HG03439 (cell line): ENCODE measurements around the gene TMEM267.
A peak's percentile ranks its signal among the peaks of the same experiment; 100 is the strongest.
"Not testable (repeated sequence)": the region's sequence is repeated elsewhere in the genome, so short reads cannot be mapped to it uniquely, and the experiment has no call there.

Experiments
- ATAC-seq: cut with Tn5 transposase; IDR thresholded peaks from one replicate; pipeline ENCODE4 v1.9.1; 2021; ENCODE audit warnings: mild to moderate bottlenecking, moderate library complexity; ENCODE audit not compliant: unreplicated experiment

TMEM267 gene, protein sequence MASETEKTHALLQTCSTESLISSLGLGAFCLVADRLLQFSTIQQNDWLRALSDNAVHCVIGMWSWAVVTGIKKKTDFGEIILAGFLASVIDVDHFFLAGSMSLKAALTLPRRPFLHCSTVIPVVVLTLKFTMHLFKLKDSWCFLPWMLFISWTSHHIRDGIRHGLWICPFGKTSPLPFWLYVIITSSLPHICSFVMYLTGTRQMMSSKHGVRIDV

DNA sequence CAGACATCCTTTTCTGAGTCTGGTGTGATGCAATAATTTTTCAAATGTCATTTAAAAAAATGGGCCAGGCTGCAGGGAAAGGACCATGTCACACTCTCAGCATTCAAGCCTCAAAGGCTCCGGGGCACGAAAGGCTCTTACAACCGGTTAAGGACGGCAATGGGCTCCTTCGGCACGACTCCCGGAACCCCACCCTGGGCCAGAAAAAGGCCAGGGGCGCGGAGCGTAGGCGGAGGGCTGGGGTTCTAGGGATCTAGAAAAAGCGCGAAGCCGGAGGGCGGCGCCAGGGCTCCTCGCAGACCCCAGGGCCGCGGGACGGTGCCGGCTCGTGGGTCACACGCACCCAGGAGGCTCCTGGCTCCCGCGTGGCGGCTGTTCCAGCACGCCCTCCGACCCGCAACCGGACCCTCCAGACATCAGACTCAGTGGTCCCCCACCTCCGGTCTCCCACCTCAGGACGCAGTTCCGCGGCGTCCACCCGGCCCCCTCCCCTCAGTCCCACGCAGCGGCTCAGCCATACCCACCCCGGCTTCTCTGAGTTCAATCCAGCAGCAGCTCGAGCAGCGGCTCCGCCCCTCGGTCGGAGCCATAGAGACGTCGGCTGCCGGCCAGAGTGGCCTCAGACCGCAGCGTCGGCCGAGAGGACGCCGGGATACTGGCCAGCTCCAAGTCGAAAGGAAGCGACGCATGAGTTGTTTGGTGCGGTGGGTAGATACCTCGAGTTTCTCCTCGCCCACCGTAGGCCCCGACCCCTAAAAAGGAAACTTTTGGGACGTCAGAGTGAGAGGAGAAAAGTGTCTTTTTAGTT lies at the start of gene TMEM267:
TMEM267 (minus strand) TSS at position 568 of the 808 bp plus-strand sequence. CDS start 29,896 bp downstream, outside the sequence.
- ATAC-seq = peak; percentile 88

DNA sequence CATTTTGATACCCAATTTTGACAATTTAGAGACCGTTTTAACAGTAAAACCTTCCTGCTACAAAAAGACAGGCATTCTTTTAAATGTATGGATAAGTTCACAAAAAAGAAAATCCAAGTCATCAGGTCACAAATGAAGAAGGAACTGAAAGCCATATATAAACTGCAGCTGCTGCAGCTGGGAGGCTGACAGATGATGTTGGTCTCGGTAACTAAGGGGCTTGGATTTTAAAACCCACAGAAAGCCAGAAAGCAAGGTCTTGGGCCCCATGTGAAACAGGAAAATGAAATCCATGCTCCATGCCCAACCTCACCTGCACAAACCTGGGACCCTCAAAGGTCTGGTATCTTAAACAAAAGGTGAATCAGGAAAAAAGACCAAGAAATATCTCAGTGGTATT lies 47.0 kb upstream of the TMEM267 start:
- no peak for ATAC-seq

DNA sequence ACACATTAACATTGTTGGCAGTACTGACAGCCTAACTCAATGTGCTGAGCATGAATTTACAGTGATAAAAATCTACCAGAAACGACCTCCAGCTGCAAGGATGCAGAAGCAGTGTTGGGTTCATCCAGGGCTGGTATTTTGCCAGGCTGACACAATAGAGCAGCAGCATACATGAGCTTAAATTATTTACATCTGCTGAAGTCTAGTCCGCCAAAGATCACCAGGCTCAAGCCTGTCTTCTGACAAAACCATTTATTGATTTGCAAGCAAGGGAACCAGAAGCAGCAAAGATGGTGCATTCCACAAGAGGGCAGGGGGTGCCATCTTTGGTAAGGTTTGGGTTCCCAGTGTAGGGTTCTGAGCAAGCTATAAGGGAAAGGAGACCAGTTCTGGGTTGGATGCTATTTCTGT lies 40.0 kb upstream of the TMEM267 start:
- no peak for ATAC-seq

DNA sequence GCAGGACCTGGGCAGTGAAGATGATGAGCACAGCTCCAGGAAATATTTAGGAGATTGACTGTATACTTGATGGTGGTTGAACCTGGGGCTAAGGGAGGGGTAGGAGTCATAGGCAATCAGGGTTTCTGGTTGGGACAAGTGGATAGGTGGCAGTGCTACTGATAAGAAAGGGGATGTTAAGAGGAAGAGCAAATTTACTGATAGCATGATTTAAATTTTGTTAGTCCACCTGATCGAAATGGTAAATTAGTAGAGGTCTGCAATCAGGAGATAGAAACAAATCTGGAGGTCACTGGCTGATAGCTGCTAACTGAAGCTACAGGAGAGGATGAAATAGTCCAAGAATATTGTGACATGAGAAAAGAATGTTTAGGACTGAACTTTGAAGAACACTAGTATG lies 37.0 kb upstream of the TMEM267 start:
- ATAC-seq = no peak

DNA sequence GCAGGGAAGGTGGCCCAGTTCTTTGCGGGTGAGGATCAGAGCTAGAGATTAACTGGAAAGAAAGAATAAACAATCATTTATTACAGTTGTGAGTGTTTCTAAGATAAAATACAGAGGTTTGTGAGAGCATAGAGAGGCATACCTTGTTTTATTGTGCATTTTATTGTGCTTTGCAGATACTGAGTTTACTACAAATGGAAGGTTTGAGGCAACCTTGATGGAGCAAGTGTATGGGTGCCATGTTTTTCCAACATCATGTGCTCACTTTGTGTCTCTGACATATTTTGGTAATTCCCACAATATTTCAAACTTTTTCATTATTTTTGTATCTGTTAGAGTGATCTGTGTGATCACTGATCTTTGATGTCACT lies 32.0 kb upstream of the TMEM267 start:
- no peak for ATAC-seq

DNA sequence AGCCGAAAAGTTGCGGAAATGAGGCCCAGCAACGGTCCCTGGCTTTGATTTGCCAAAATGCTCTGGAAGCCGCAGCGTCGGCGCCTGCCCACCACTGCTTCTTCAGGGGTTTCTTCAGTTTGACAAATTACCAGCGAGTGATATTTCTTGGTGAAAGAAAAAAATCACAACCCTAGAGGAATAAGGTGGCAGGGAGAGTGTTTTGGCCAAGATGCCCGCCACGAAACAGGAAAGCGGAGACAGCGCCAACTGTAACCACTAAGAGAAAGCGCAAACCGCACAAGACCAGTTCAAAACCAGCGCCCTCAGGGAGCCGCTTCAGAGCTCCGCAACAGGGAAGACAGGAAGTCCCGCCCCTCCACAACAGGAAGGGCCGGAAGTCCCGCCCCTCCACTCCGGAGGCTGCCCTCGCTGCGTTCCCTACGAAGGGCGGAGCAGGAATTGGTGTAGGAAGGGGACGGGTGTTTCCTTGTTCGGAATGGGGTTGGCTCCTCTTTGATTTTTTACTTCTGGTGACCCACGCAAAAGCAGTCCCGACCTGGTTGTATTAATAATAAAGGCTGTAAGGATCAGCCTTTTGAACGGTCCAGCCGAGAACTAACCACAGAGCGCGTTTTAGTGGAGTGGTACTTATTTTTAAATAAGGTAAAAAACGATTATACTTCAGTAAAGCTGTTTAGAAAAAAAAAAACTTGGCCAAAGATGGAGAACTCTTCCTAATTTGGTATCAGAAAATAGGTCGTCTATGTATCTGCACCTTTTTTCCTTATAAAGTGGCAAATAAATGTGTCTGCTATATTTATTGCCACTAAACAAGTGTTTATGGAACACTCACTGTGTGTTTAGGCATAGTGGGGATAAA lies 31.4 kb upstream of the TMEM267 start, which contains the start of gene C5orf34:
C5orf34 (minus strand) TSS at position 333 of the 862 bp plus-strand sequence. CDS start 5,809 bp downstream, outside the sequence.
- ATAC-seq = peak; percentile 99

DNA sequence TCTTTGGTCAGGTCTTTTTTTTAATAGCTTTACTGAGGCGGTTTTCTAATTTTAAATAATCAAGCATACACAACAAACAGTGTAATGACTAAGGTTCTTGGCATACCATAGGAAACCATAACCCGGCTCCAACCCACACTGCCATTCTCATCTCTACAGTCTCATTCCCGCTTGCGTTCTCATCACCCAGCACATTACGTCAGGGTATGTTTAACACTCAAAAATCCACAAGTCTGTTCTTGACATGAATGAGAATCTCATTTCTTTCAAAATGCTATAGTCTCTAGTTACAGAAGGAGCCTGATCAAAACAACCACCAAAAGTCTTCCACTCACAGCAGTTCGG lies 30.8 kb upstream of the TMEM267 start:
- peak; percentile 21 for ATAC-seq

DNA sequence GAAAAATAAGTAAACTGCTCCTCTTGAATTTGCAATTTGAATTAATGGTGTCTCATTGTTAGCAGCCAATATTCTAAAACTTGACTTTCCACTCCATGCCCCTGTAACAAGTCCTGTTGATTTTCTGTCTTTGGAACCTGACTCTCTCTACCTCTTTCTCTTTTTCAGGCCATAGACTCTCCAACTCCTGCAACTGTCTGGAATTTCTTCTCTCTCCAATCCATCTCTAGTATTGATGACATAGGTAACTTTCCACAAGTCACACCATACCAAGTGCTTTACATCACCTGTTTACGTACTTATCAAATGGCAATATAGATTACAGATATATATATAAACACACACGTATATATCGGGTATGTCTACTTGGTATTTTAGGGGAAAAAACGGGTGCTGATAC lies 30.4 kb upstream of the TMEM267 start:
- no peak for ATAC-seq

DNA sequence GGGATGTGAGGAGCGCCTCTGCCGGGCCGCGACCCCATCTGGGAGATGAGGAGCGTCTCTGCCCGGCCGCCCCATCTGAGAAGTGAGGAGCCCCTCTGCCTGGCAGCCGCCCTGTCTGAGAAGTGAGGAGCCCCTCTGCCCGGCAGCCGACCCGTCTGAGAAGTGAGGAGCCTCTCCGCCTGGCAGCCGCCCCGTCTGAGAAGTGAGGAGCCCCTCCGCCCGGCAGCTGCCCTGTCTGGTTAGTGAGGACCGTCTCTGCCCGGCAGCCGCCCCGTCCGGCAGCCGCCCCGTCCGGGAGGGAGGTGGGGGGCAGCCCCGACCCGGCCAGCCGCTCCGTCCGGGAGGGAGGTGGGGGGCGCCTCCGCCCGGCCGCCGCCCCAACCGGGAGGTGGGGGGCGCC lies 27.4 kb upstream of the TMEM267 start:
- not testable (repeated sequence) for ATAC-seq

DNA sequence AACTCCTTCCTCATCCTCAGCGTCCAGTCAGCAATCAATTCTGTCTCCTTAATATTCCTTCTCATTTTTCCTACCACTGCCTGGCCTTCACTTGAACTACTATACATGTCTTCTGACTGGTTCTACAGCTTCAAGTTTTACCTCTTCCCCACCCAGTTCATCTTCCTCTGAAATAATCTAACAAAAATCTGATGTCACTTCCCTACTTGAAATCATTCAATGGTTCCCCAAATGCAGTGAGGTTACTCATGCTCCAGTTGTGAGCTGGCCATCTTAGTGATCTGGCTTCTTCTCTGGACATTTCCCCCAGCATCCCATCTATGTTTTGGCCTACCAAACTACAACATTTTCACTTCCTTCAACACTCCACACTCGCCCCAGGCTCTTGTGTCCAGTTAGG lies 14.9 kb upstream of the TMEM267 start:
- ATAC-seq = no peak

DNA sequence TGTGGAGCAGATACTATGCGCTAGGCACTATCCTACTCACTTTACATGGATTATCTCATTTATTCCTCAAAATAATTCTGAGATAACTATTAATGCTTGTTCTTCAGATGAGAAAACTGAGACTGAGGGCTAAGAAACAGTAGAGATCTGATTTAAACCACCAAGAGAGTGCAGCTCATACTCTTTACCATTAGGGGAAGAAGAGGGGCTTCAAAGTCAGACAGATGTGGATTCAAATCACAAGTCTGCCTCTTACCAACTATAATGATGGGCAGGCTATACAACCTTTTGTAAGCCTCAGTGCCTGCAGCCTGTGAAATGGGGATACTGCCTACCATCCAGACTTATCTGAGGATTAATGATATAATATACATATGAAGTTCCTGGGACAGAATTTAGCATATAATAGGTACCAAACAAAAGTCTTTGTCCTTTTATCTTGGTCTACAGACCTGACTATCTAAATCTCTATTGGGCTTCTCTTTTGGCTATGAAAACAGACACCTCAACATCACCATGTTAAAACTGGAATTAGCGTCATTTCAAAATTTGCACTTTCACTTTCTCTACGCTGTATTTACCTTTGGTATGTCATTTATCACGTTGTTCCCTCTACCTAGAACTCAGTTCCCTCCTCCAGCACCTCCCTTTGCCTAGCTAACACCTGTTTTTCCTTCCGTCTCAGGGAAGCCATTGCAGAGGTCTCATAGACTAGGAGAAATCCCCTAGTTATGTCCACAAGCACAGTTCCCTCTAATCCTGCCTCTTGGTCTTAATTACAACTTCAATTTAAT lies 13.8 kb upstream of the TMEM267 start:
- no peak for ATAC-seq

DNA sequence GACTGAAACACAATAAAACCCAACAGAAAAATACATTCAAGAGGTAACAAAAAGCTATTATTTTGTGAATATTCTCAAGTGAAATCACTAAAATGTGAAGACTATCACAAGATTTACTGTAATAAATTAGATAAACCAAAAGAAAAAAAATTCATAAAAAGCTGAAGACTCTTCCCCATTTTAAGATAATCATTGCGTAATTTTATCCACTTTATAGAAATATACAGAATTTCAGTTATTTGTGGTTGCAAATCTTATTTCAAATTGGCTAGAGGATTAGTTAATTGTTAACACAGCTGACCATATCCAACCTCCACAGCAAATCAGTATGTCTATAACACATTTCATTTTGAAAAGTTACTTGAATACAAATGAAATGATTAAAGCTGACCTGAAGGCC lies 7.7 kb upstream of the TMEM267 start:
- no peak for ATAC-seq

DNA sequence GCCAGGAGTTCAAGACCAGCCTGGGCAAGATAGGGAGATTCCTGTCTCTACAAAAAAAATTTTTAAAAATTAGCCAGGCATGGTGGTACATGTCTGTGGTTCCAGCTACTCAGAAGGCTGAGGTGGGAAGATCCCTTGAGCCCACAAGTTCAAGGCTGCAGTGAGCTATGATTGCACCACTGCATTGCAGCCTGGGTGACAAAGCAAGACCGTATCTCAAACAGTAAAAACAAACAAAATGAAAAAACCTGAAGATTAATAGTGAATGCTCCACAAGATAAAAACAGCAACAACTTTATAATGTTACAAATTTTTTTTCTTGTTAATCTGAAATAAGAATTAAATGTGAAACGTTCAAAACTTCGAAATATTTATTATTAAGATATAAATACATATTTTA lies 2.7 kb upstream of the TMEM267 start:
- ATAC-seq = no peak

DNA sequence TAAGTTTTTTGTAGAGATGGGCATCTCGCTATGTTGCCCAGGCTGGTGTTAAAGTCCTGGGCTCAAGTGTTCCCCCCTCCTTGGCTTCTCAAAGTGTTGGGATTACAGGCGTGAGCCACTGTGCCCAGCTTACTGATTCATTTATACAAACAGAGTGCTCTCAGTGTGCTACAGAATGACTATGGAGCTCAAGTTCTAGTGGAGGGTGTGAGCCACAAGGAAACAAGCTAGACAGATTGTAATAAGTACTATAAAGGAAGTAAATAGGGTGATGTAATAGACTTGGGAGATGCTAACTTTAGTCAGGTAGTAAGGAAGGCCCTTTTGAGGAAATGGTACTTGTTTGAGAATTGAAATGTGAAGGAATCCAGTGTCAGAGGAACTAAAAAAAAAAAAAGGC lies 1.7 kb upstream of the TMEM267 start:
- ATAC-seq = no peak

DNA sequence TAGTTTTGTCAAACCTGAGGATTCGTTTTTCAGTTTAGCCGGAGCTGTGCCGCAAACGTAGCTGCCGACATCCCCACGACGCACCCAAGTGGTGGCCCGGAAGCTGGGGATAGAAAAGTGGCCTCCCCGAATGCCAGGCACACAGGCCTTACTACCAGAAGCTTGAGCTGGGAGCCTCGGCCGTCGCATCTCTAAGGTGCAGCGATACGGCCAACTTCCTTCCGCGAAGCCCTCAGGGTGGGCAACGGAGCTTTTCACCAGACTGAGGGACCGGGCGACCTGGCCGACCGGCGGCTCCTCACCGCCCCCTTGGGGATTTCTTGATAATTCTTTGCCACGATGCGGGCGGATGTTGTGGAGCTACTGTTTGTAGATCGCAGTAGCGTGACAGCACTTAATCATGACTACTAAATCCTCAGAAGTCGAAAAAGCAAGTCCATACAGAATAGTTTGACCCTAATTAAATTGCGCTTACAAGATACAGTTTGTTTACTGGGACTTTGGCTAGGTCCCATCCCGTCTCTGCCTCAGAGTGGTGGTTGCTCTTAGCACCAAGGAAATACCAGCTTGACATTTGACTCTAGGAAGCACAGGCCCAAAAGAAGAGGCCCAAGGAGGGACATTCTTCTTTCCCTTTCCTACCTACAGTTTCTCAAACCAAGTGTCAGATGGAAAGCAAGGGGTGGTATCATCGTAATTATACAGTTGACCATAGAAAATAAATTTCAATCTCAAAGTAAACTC lies 613 bp upstream of the TMEM267 start:
- peak; percentile 77 for ATAC-seq

DNA sequence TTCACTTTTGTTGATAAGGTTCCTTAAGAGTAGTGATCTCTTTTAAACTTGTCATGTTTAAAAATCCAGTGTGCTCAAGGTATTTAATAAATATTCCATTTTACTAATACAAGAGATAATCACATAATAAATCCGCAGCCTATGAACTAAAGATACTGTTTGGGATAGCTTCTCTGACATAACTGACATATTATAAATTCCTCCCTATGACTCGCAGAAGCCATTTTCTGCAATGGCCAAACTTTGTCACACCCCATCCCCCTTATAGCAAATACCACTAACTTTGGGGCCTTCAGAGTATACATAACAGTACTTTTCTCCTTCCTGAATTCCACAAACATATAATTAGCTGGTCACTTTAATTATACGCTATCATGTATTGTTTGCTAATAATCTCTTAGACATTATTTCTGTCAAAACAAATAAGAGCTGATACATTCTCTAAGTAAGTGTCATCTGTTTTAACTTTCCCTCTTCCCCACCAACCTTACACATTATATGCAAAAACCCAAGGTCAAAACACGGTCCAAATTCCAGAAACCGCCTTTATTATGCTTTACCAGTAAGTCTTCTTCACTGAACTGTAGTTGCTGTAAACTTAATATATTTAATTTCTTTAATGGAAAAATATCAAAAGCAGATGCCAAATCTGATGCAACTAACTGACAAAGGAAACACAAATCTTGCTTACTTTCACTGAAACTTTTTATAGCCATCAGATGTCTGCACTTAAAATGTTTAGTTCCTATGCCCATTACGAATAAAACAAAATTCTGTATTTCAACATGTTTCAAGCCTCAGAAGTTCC lies 971 bp downstream of the TMEM267 start:
- no peak for ATAC-seq

DNA sequence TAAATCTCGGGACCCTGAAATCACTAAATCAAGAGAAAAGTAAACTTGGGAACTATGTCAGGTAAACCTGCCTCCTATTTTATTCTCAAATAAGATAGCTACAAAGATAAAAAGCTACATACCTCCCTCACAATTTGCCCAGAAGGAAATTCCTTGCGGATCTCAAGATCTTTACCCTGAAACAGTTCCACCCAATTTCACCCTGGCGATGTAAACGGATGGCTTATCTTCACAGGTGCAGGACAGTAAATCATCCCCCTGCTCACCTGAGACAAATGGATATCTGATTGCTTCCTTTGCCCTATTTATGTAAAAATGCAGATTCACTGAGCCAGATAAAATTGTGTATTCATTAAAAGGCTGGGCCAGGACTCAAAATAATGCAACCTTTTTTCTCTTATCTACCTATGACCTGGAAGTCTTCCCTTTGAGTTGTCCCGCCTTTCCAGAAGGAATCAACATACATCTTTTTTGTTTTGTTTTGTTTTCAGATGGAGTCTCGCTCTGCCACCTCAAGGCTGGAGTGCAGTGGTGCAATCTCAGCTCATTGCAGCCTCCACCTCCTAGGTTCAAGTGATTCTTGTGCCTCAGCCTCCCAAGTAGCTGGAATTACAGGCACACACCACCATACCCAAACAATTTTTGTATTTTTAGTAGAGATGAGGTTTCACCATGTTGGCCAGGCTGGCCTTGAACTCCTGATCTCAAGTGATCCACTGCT lies 13.8 kb downstream of the TMEM267 start:
- no peak for ATAC-seq

DNA sequence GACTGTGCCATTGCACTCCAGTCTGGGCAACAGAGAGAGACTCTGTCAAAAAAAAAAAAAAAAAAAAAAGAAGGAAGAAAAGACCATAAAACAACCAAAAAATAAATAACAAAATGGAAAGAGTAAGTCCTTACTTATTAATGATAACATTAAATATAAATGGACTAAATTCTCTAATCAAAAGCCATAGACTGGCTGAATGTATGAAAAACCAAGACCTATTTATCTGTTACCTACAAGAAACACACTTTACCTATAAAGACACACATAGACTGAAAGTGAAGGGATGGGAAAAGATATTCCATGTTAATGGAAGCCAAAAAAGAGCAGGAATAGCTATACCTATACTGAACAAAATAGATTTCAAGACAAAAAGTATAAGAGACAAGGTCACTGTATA lies 16.6 kb downstream of the TMEM267 start:
- ATAC-seq = no peak

DNA sequence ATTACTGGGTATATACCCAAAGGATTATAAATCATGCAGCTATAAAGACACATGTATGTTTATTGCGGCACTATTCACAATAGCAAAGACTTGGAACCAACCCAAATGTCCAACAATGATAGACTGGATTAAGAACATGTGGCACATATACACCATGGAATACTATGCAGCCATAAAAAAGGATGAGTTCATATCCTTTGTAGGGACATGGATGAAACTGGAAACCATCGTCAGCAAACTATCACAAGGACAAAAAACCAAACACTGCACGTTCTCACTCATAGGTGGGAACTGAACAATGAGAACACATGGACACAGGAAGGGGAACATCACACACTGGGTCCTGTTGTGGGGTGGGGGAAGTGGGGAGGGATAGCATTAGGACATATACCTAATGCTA lies 18.2 kb downstream of the TMEM267 start:
- ATAC-seq = not testable (repeated sequence)
